HUES64 (cell line): ENCODE results near the gene ADGRG2.
"Not testable (repeated sequence)": the region's sequence is repeated elsewhere in the genome, so short reads cannot be mapped to it uniquely, and the experiment has no call there.

Experiments
- H3K27ac ChIP-seq: 2 replicates; pipeline ENCODE4 v1.7.0; 2013; ENCODE audit warnings: low read depth, low read length, inconsistent platforms
- H3K27me3 ChIP-seq: 2 replicates; pipeline ENCODE4 v1.6.1; 2013; ENCODE audit warnings: mild to moderate bottlenecking, low read length; ENCODE audit not compliant: insufficient read depth
- H3K36me3 ChIP-seq: 2 replicates; pipeline ENCODE4 v1.6.1; 2013; ENCODE audit warnings: mild to moderate bottlenecking, low read length; ENCODE audit not compliant: insufficient read depth
- H3K4me1 ChIP-seq: 2 replicates; pipeline ENCODE4 v1.6.1; 2013; ENCODE audit warnings: mild to moderate bottlenecking, low read length, moderate library complexity; ENCODE audit not compliant: insufficient read depth
- H3K4me3 ChIP-seq: 2 replicates; pipeline ENCODE4 v1.5.1; 2013; ENCODE audit warnings: mild to moderate bottlenecking, low read length, moderate library complexity
- H3K9ac ChIP-seq: 2 replicates; pipeline ENCODE4 v1.6.1; 2013; ENCODE audit warnings: mild to moderate bottlenecking, low read depth, low read length
- H3K9me3 ChIP-seq: 2 replicates; pipeline ENCODE4 v1.6.1; 2013; ENCODE audit warnings: low read depth, low read length; ENCODE audit not compliant: insufficient read depth
- WGBS: fragments of 150-250, 120-280 bp; methylation state at CpG from one replicate; pipeline ENCODE4 v1.1.7; 2013; ENCODE audit warnings: missing lambda C conversion rate; 5-methylcytosine and 5-hydroxymethylcytosine counted together

The ADGRG2 gene

GRCh38 chrX:19040373-19040772, 81.9 kb downstream of the ADGRG2 start:
- Histone ChIP-seq H3K27me3 (no peaks in the 10 kb centered on the region), H3K27ac (no peak overlapping the region), H3K9me3 (no peaks in the 10 kb centered on the region), H3K4me3 (no peak overlapping the region), H3K9ac (no peak overlapping the region), H3K4me1 (no peaks in the 10 kb centered on the region), H3K36me3 (no peaks in the 10 kb centered on the region)
- no CpG with 5 or more reads among the region's 3 CpGs for WGBS

GRCh38 chrX:19034025-19034424, 88.2 kb downstream of the ADGRG2 start:
- H3K4me1 ChIP-seq: no peaks in the 10 kb centered on the region
- H3K27ac ChIP-seq: no peak overlapping the region
- H3K36me3 ChIP-seq: no peaks in the 10 kb centered on the region
- H3K4me3 ChIP-seq: no peak overlapping the region
- no peaks in the 10 kb centered on the region for H3K27me3 ChIP-seq
- 89% methylated on average over 5 of the region's 6 CpGs for WGBS
- no peaks in the 10 kb centered on the region for H3K9me3 ChIP-seq
- no peak overlapping the region for H3K9ac ChIP-seq

- Histone ChIP-seq H3K36me3 (no peaks in the 10 kb centered on the region), H3K9ac (no peak overlapping the region), H3K4me1 (no peaks in the 10 kb centered on the region), H3K4me3 (no peak overlapping the region), H3K9me3 (no peaks in the 10 kb centered on the region), H3K27ac (no peak overlapping the region), H3K27me3 (no peaks in the 10 kb centered on the region)
- WGBS: 98% methylated on average over 3 of the region's 3 CpGs
Measured at GRCh38 chrX:19030805-19031204, 91.5 kb downstream of the ADGRG2 start.

GRCh38 chrX:19028560-19028959, 93.7 kb downstream of the ADGRG2 start:
- Histone ChIP-seq H3K36me3 (no peaks in the 10 kb centered on the region), H3K9me3 (no peaks in the 10 kb centered on the region), H3K27me3 (no peaks in the 10 kb centered on the region), H3K4me1 (no peaks in the 10 kb centered on the region), H3K9ac (no peak overlapping the region), H3K4me3 (no peak overlapping the region), H3K27ac (no peak overlapping the region)
- WGBS: 94% methylated on average over 6 of the region's 6 CpGs

- H3K27ac ChIP-seq: no peak overlapping the region
- 83% methylated on average over 3 of the region's 4 CpGs for WGBS
Measured at GRCh38 chrX:19024366-19024765, 97.9 kb downstream of the ADGRG2 start.

GRCh38 chrX:19019996-19020395, 102.3 kb downstream of the ADGRG2 start:
- Histone ChIP-seq H3K4me3 (no peak overlapping the region), H3K4me1 (no peaks in the 10 kb centered on the region), H3K9ac (no peak overlapping the region), H3K27ac (no peak overlapping the region), H3K9me3 (no peaks in the 10 kb centered on the region), H3K27me3 (no peaks in the 10 kb centered on the region), H3K36me3 (no peaks in the 10 kb centered on the region)
- WGBS: 94% methylated on average over 2 of the region's 2 CpGs

More at GRCh38 chrX:19024366-19024765, 97.9 kb downstream of the ADGRG2 start:
- H3K36me3 ChIP-seq: no peaks in the 10 kb centered on the region
- no peaks in the 10 kb centered on the region for H3K4me1 ChIP-seq
- H3K27me3 ChIP-seq: no peaks in the 10 kb centered on the region
- no peak overlapping the region for H3K9ac ChIP-seq
- H3K4me3 ChIP-seq: no peak overlapping the region
- no peaks in the 10 kb centered on the region for H3K9me3 ChIP-seq

GRCh38 chrX:19017271-19017670, 105.0 kb downstream of the ADGRG2 start:
- 62% methylated on average over 2 of the region's 3 CpGs for WGBS
- Histone ChIP-seq H3K36me3 (no peaks in the 10 kb centered on the region), H3K27ac (no peak overlapping the region)

GRCh38 chrX:19016614-19017013, 105.7 kb downstream of the ADGRG2 start:
- H3K27ac ChIP-seq, H3K27me3 ChIP-seq, H3K36me3 ChIP-seq, H3K9me3 ChIP-seq, H3K9ac ChIP-seq, H3K4me1 ChIP-seq, H3K4me3 ChIP-seq: not testable (repeated sequence)
- WGBS: 95% methylated on average over 8 of the region's 8 CpGs

More at GRCh38 chrX:19017271-19017670, 105.0 kb downstream of the ADGRG2 start:
- Histone ChIP-seq H3K27me3 (no peaks in the 10 kb centered on the region), H3K9ac (no peak overlapping the region), H3K9me3 (no peaks in the 10 kb centered on the region), H3K4me1 (no peaks in the 10 kb centered on the region), H3K4me3 (no peak overlapping the region)

GRCh38 chrX:19007868-19008267, 114.4 kb downstream of the ADGRG2 start:
- Histone ChIP-seq H3K27ac (no peak overlapping the region), H3K27me3 (no peaks in the 10 kb centered on the region), H3K36me3 (no peaks in the 10 kb centered on the region), H3K4me1 (no peaks in the 10 kb centered on the region), H3K4me3 (no peak overlapping the region), H3K9ac (no peak overlapping the region), H3K9me3 (no peaks in the 10 kb centered on the region)
- WGBS: 93% methylated on average over 4 of the region's 4 CpGs

GRCh38 chrX:19007011-19007410, 115.3 kb downstream of the ADGRG2 start:
- H3K4me3 ChIP-seq: no peak overlapping the region
- no peak overlapping the region for H3K27ac ChIP-seq
- H3K4me1 ChIP-seq: no peaks in the 10 kb centered on the region
- no peaks in the 10 kb centered on the region for H3K27me3 ChIP-seq
- no peak overlapping the region for H3K9ac ChIP-seq
- 91% methylated on average over 7 of the region's 7 CpGs for WGBS
- H3K36me3 ChIP-seq: no peaks in the 10 kb centered on the region
- no peaks in the 10 kb centered on the region for H3K9me3 ChIP-seq

- Histone ChIP-seq H3K4me3 (no peak overlapping the region), H3K9ac (no peak overlapping the region), H3K36me3 (no peaks in the 10 kb centered on the region), H3K4me1 (no peaks in the 10 kb centered on the region), H3K27me3 (no peaks in the 10 kb centered on the region), H3K27ac (no peak overlapping the region), H3K9me3 (no peaks in the 10 kb centered on the region)
- WGBS: 95% methylated on average over 4 of the region's 4 CpGs
Measured at GRCh38 chrX:19005909-19006308, 116.4 kb downstream of the ADGRG2 start.

- Histone ChIP-seq H3K9ac (no peak overlapping the region), H3K27me3 (no peaks in the 10 kb centered on the region), H3K27ac (no peak overlapping the region), H3K4me3 (no peak overlapping the region), H3K9me3 (no peaks in the 10 kb centered on the region), H3K36me3 (no peaks in the 10 kb centered on the region), H3K4me1 (no peaks in the 10 kb centered on the region; the same call in 1 of the 2 replicates)
- 98% methylated on average over 5 of the region's 5 CpGs for WGBS
Measured at GRCh38 chrX:19003756-19004155, 118.5 kb downstream of the ADGRG2 start.
